ENCODE data around the gene XIRP1.

DNA sequence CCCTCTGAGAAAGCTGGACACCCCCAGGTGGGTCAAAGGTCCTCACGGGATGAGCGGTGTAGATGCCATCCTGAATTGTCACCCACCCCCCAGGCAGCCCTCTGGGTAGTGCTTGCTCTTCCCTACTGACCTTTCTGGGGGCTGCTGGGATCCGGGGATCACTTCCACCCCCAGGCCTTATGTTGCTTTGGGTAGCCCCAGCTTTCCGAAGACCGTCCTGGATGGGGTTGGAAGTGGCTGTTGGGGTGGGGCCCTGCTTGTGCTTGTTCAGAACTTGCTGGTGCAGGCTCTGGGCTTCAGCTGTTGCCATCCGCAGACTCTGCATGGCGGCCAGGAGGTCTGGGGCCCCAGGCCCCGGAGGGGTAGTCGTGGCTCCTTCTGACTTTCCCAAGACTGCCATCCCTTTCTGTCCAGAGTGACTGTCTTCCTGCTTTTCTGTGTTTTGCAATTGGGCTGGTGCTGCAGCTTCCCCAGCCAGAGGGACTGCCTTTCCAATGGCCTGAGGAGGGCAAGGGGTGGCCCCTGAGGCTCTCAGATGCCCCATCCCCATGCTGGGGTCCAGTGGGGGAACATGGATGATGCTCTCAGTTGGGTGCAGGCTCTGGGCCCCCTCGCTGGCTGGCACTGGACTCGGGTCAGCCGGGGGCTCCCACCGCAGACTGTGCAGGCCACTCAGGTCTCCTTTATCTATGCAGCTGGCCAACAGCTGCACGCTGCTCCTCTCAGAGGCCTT is 6.3 kb downstream of the XIRP1 start:
- TF ChIP-seq EZH2 (IDR thresholded peaks at IDR 0.05; ENCODE audit: borderline replicate concordance, insufficient read depth, low read depth, low read length, poor library complexity, severe bottlenecking): no peak
- TF ChIP-seq, protein P1, sequence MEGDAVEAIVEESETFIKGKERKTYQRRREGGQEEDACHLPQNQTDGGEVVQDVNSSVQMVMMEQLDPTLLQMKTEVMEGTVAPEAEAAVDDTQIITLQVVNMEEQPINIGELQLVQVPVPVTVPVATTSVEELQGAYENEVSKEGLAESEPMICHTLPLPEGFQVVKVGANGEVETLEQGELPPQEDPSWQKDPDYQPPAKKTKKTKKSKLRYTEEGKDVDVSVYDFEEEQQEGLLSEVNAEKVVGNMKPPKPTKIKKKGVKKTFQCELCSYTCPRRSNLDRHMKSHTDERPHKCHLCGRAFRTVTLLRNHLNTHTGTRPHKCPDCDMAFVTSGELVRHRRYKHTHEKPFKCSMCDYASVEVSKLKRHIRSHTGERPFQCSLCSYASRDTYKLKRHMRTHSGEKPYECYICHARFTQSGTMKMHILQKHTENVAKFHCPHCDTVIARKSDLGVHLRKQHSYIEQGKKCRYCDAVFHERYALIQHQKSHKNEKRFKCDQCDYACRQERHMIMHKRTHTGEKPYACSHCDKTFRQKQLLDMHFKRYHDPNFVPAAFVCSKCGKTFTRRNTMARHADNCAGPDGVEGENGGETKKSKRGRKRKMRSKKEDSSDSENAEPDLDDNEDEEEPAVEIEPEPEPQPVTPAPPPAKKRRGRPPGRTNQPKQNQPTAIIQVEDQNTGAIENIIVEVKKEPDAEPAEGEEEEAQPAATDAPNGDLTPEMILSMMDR (IDR thresholded peaks at IDR 0.05): no peak
